ENCODE measurements around the gene ZNF771. TPM values are rescaled to one million over a fixed set of nuclear protein-coding genes. Genes with fewer than 3 reads are reported as not detected.
A peak's percentile ranks its signal among the peaks of the same experiment; 100 is the strongest.
"Not testable (repeated sequence)": the region's sequence is repeated elsewhere in the genome, so short reads cannot be mapped to it uniquely, and the experiment has no call there.

ZNF771 gene
- total RNA-seq, 1 experiment from 2014 or later: 28.5 TPM

DNA sequence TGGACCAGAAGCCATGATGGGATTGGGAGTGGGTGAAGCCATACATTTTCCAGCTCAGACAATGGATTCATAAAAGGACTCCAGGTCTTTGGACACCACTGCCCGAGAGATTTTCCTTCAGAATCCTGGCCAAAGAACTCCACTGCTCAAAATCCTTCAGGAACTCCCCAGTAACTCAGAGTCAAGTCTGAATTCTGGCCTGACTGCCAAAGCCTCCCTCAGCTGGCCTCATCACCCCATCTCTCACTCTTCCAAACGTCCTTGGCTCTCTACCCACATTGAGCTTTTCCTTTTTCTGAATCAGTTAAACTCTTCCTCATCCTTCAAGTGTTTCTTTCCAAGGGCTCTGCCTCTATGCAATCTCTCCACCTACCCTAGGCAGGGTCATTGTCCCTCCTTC, 23.9 kb upstream of the ZNF771 start:
- Histone ChIP-seq H3K9me3 (no peaks in the 10 kb centered on the region), H3K36me3 (peaks cover 2% of the 10 kb centered on the region; the same call in 1 of the 2 replicates), H3K27me3 (no peaks in the 10 kb centered on the region), H3K4me3 (no peak overlapping the region)
- DNase-seq: no peak

DNA sequence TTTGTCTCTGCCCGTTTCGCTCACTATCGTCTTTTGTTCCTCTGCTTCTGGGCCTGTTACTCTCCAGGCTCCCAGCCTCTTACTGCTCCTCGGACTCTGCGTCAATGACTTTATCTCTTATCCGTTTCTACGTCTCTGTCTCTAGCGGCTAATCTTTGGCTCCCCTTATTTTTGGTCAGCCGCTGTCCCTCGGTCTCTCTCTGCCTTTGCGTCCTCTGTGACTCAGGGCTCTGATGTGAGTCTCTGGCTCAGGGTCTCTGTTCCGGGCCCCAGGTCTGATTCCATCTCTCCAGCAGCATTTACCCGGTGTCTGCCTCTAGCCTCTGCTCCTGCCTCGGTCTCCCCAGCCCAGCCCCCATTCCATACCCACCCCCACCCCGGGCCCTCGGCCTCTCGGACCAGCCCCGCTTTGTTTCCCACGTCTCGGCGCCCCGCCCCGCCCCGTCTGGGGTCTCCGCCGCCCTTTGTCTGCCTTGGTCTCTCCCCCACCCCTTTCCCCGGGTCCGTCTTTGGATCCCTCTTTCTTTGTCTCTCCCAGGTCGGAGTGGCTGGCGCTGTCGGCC, 12.7 kb upstream of the ZNF771 start:
- DNase-seq: no peak
- Histone ChIP-seq H3K4me3 (peak overlapping the region; percentile 97), H3K27me3 (no peaks in the 10 kb centered on the region), H3K36me3 (peaks cover 17% of the 10 kb centered on the region), H3K9me3 (no peaks in the 10 kb centered on the region)

GRCh38 chr16:30395155-30395991, 12.0 kb upstream of the ZNF771 start, which contains the start of gene ZNF48:
TSS of gene ZNF48 (plus strand) at chr16:30395420. CDS start at chr16:30395795, 375 bp downstream.
- Histone ChIP-seq H3K27me3 (no peaks in the 10 kb centered on the region), H3K4me3 (peak within 1 kb of the TSS; percentile 97), H3K36me3 (peaks cover 17% of the 10 kb centered on the region), H3K9me3 (no peaks in the 10 kb centered on the region)
- DNase-seq: peak; percentile 86

- DNase-seq: peak; percentile 59
- Histone ChIP-seq H3K4me3 (peak overlapping the region; percentile 97), H3K27me3 (no peaks in the 10 kb centered on the region), H3K9me3 (no peaks in the 10 kb centered on the region), H3K36me3 (peaks cover 17% of the 10 kb centered on the region)
These were observed 11.3 kb upstream of the ZNF771 start for GRCh38 chr16:30395992-30396585.

DNA sequence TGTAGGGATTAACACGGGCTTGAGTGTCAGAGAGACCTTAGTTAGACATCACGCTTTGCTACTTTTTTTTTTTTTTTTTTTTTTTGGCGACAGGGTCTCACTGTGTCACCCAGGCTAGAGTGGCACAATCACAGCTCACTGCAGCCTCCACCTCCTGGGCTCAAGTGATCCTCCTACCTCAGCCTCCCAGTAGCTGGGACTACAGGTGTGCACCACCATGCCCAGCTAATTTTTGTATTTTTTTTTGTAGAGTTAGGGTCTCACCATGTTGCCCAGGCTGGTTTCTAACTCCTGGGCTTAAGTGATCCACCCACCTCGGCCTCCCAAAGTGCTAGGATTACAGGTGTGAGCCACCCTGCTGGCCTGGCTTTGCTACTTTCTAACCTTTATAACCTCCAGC, 10.8 kb upstream of the ZNF771 start:
- peaks cover 17% of the 10 kb centered on the region for H3K36me3 ChIP-seq

GRCh38 chr16:30397056-30397455, 10.3 kb upstream of the ZNF771 start:
- Histone ChIP-seq H3K27me3 (no peaks in the 10 kb centered on the region), H3K4me3 (no peak overlapping the region), H3K9me3 (no peaks in the 10 kb centered on the region), H3K36me3 (peaks cover 17% of the 10 kb centered on the region)
- no peak for DNase-seq

More for the DNA sequence above, 10.8 kb upstream of the ZNF771 start:
- peak overlapping the region; percentile 97; the same call in 1 of the 2 replicates for H3K4me3 ChIP-seq
- H3K27me3 ChIP-seq, H3K9me3 ChIP-seq, DNase-seq: not testable (repeated sequence)

GRCh38 chr16:30397776-30398660, 9.4 kb upstream of the ZNF771 start:
- Histone ChIP-seq H3K9me3 (no peaks in the 10 kb centered on the region), H3K27me3 (no peaks in the 10 kb centered on the region), H3K36me3 (peaks cover 17% of the 10 kb centered on the region), H3K4me3 (no peak overlapping the region)
- no peak for DNase-seq

- no peak overlapping the region for H3K4me3 ChIP-seq
- no peaks in the 10 kb centered on the region for H3K27me3 ChIP-seq
- no peaks in the 10 kb centered on the region for H3K9me3 ChIP-seq
- peaks cover 17% of the 10 kb centered on the region for H3K36me3 ChIP-seq
- DNase-seq: no peak
These were observed 8.6 kb upstream of the ZNF771 start for GRCh38 chr16:30398661-30399434.

DNA sequence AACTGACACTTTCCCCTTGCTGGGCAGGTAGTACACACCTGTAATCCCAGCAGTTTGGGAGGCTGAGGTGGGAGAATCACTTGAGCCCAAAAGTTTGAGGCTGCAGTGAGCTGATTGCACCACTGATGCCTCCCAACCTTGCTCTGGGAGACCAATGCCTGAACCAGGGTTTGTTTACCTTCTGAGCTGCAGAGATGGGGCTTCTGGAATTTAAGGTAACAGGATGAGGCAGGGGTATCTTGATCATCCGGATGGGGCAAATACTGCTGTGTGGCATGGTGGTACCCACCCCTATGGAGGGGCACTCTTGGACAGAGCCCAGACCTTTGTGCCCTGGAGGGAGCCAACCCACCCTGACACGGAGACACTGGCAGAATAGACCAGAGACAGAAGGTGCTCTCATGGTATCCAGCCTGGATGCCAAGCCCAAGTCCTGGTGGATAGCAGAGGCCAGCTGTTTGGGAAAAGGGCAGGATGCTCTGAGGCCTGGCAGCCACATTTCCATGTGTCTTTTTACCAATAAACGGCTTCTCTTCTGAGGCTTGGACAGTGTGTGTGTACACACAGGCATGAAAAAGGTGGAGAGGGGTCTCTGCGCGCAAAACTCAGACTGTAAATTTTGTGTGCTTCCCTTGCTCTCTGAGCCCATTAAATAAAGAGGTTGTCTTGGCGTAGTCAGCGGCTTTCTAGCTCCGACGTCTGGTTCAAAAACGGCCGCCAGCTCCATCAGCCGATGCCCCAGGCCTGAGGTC, 7.8 kb upstream of the ZNF771 start:
- peaks cover 17% of the 10 kb centered on the region for H3K36me3 ChIP-seq
- DNase-seq: no peak
- H3K4me3 ChIP-seq: peak overlapping the region; percentile 50
- H3K9me3 ChIP-seq: no peaks in the 10 kb centered on the region
- H3K27me3 ChIP-seq: no peaks in the 10 kb centered on the region

DNA sequence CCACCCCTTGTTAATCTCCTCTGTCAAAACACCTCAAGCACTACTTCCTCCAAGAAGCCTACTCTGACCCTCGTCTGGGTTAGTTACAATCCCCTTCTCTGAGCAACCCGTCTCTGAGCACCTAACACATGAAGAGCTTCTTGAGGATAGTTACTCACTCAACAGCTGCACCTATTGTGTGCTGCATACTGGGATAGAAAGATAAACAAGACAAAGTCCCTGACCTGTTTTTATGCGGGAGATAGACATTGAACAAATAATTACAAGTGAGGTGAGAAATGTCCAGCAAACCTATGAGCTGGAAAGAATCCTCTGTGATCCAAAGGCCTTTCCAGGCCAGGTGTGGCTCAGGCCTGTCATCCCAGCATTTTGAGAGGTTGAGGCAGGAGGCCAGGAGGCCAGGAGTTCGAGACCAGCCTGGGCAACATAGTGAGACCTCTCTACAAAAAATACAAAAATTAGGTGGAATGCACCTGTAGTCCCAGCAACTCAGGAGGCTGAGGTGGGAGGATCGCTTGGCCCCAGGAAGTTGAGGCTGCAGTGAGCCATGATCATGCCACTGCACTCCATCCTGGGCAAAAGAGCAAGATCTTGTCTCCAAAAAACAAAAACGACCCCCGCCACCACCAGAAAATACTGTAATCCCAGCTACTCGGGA, 5.5 kb upstream of the ZNF771 start:
- no peaks in the 10 kb centered on the region for H3K9me3 ChIP-seq
- H3K27me3 ChIP-seq: no peaks in the 10 kb centered on the region
- H3K36me3 ChIP-seq: peaks cover 17% of the 10 kb centered on the region

DNA sequence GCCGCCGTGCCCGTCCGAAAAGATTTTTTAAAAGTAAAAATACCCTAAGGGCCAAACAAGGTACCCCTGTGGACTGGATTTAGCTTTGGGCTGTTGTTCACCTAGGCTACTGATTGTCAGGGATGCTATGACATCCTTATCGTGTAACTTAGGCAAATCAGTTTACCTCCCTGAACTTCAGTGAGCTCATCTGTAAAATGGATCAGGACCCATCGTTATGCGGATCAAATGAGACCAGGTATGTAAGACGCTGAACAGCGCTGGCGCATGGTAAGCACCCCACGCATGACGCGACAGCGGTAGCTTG, 658 bp upstream of the ZNF771 start:
- no peaks in the 10 kb centered on the region for H3K9me3 ChIP-seq
- peak overlapping the region; percentile 73 for H3K4me3 ChIP-seq
- no peak for DNase-seq
- no peaks in the 10 kb centered on the region for H3K27me3 ChIP-seq
- H3K36me3 ChIP-seq: peaks cover 17% of the 10 kb centered on the region

More for the DNA sequence above, 5.5 kb upstream of the ZNF771 start:
- DNase-seq: no peak
- no peak overlapping the region for H3K4me3 ChIP-seq

DNA sequence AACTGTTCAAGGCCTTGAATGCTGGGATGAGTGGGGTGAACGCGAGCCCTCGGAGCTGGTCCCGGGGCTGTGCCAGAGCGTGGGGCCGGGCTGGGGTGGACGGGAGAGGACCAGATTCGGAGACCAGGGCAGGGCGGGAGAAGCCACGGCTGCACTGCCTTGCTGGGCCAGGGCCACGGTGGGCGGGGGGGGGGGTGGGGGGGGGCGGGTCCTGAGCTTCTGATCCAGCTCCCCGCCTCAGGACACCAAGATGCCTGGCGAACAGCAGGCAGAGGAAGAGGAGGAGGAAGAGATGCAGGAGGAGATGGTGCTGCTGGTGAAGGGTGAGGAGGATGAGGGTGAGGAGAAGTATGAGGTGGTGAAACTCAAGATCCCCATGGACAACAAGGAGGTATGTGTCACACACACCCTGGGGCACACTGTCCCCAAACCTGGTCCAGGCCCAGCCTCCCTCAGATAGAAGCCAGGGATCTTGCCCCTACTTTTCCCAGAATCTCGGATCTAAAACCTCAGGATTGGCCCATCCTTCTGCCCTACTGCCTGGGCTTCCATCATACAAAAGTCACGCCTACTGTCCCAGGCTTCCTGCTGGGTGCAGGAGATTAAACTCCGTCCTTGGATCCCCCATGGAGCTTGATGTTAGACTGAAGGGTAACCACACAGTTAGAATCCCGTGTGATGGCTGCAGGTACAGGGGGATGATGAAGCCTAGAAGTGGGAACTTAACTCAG, 563 bp downstream of the ZNF771 start:
- H3K27me3 ChIP-seq: no peaks in the 10 kb centered on the region
- DNase-seq: no peak
- peaks cover 27% of the 10 kb centered on the region for H3K36me3 ChIP-seq
- H3K9me3 ChIP-seq: no peaks in the 10 kb centered on the region
- peak overlapping the region; percentile 73 for H3K4me3 ChIP-seq

DNA sequence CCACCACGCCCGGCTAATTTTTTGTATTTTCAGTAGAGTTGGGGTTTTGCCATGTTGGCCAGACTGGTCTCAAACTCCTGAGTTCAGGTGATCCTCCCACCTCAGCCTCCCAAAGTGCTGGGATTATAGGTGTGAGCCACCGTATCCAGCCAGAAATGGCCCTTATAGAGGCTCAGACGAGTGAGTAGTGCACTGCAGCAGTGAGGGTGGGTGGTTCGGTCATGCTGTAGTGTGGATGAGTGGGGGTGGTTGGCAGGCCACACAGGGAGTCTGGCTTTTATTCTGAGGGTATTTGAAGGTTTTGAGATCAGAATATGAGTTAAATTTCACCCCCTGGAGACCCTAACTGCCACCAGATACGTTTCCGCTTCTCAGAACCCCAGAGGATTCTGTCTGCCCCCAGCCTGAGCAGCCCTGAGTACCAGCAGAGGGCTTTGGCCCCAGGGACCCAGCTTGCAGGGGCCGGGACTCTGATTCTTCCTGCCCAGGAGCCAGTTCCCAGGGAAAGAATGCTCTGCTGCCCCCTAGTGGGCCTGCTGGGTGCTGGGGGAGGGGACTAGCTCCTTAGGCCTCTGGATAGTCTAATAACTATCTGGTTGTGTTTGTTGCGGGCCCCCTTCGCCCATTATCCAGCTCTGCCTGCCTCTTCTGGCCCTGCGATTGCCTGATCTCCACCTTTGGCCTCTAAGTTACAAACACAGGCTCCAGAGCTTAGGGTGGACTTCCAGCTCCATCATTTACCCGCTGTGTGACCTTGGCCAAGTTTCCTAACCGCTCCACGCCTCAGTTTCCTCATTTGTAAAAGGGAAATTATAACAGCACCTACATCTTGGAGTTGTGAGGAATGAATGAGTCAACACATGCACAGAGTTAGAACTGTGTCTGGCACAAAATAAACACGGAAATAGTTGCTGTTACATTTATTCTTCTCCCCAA, 2.0 kb downstream of the ZNF771 start:
- Histone ChIP-seq H3K9me3 (no peaks in the 10 kb centered on the region), H3K4me3 (no peak overlapping the region), H3K27me3 (no peaks in the 10 kb centered on the region)

More for the DNA sequence above, 2.0 kb downstream of the ZNF771 start:
- H3K36me3 ChIP-seq: peaks cover 41% of the 10 kb centered on the region
- peak; percentile 87 for DNase-seq

All from MG63 (cell line).